Neural cell (in vitro differentiated cells): Measurements from ENCODE around the gene TOB1. TPM values are rescaled to one million over a fixed set of nuclear protein-coding genes. Genes with fewer than 3 reads are reported as not detected.
A peak's percentile ranks its signal among the peaks of the same experiment; 100 is the strongest.

Experiments used
- H2AFZ ChIP-seq: fragments of 200-600, 300-800 bp; sonication (generic), shearing (Covaris generic); 2 replicates; pipeline ENCODE4 v1.6.0; 2014; ENCODE audit warnings: low read depth, mild to moderate bottlenecking, antibody characterized with exemption, low read length, moderate library complexity
- H3F3A ChIP-seq: fragments of 200-600 bp; shearing (Covaris generic); 2 replicates; pipeline ENCODE4 v1.6.1; 2016; ENCODE audit warnings: mild to moderate bottlenecking, moderate library complexity, mixed read lengths, antibody characterized with exemption, low read length; ENCODE audit not compliant: insufficient read depth, poor library complexity, severe bottlenecking
- H3K27ac ChIP-seq: fragments of 200-600, 300-800 bp; sonication (generic), shearing (Covaris generic); 2 replicates; pipeline ENCODE4 v1.5.1; 2014; ENCODE audit warnings: mild to moderate bottlenecking, low read length, moderate library complexity
- H3K27me3 ChIP-seq: fragments of 300-800, 200-600 bp; sonication (generic), shearing (Covaris generic); 2 replicates; pipeline ENCODE4 v1.6.0; 2014; ENCODE audit warnings: mild to moderate bottlenecking, low read depth, low read length, moderate library complexity; ENCODE audit not compliant: insufficient read depth
- H3K36me3 ChIP-seq: fragments of 300-800, 200-600 bp; sonication (generic), shearing (Covaris generic); 2 replicates; pipeline ENCODE4 v1.5.1; 2014; ENCODE audit warnings: mild to moderate bottlenecking, antibody characterized with exemption, low read length, moderate library complexity; ENCODE audit not compliant: insufficient read depth
- H3K4me2 ChIP-seq: fragments of 300-800, 200-600 bp; sonication (generic), shearing (Covaris generic); 2 replicates; pipeline ENCODE4 v1.6.0; 2014; ENCODE audit warnings: mild to moderate bottlenecking, low read length
- H3K4me3 ChIP-seq: fragments of 300-800, 200-600 bp; sonication (generic), shearing (Covaris generic); 2 replicates; pipeline ENCODE4 v1.5.1; 2014; ENCODE audit warnings: mild to moderate bottlenecking, low read length, moderate library complexity
- H3K79me2 ChIP-seq: fragments of 200-600 bp; shearing (Covaris generic); replicated peaks from 2 replicates; pipeline ENCODE4 v1.6.0; 2014; ENCODE audit warnings: mild to moderate bottlenecking, low read length, moderate library complexity; ENCODE audit not compliant: insufficient read depth
- H3K9ac ChIP-seq: fragments of 300-800, 200-600 bp; sonication (generic), shearing (Covaris generic); 2 replicates; pipeline ENCODE4 v1.6.1; 2016; ENCODE audit warnings: mild to moderate bottlenecking, low read length, mixed read lengths
- H3K9me2 ChIP-seq: fragments of 200-600 bp; shearing (Covaris generic); 2 replicates; pipeline ENCODE4 v1.6.1; 2016; ENCODE audit warnings: mild to moderate bottlenecking, low read length, mixed read lengths; ENCODE audit not compliant: insufficient read depth
- H3K9me3 ChIP-seq: fragments of 200-600, 300-800 bp; sonication (generic), shearing (Covaris generic); 2 replicates; pipeline ENCODE4 v1.6.1; 2016; ENCODE audit warnings: mild to moderate bottlenecking, mixed run types, low read length, moderate library complexity, mixed read lengths
- H4K20me1 ChIP-seq: fragments of 200-600 bp; shearing (Covaris generic); 2 replicates; pipeline ENCODE4 v1.6.1; 2016; ENCODE audit warnings: mild to moderate bottlenecking, mixed run types; ENCODE audit not compliant: insufficient read depth
- CTCF ChIP-seq: fragments of 450-650 bp; IDR thresholded peaks from 2 replicates; pipeline ENCODE4 v1.5.1; 2014; ENCODE audit warnings: antibody characterized with exemption, mild to moderate bottlenecking, moderate library complexity; ENCODE audit not compliant: poor library complexity, severe bottlenecking
- EP300 ChIP-seq: fragments of 450-650 bp; conservative IDR thresholded peaks from 2 replicates; pipeline ENCODE4 v1.6.1; 2014; ENCODE audit warnings: antibody characterized with exemption, mild to moderate bottlenecking, moderate library complexity; ENCODE audit not compliant: poor library complexity, severe bottlenecking
- EZH2 ChIP-seq: fragments of 200-600, 300-800 bp; shearing (Covaris generic), sonication (generic); IDR thresholded peaks from 2 replicates; pipeline ENCODE4 v1.6.1; 2014; ENCODE audit warnings: antibody characterized with exemption, low read length, borderline replicate concordance, mild to moderate bottlenecking; ENCODE audit not compliant: insufficient read depth, poor library complexity, severe bottlenecking
- MXI1 ChIP-seq: fragments of 450-650 bp; conservative IDR thresholded peaks from 2 replicates; pipeline ENCODE4 v1.6.1; 2014; ENCODE audit warnings: antibody characterized with exemption, mild to moderate bottlenecking; ENCODE audit not compliant: poor library complexity, severe bottlenecking
- POLR2AphosphoS5 ChIP-seq: IDR thresholded peaks from 2 replicates; pipeline ENCODE4 v1.6.1; 2012
- RAD21 ChIP-seq: fragments of 450-650 bp; conservative IDR thresholded peaks from 2 replicates; pipeline ENCODE4 v1.6.1; 2014; ENCODE audit warnings: antibody characterized with exemption, mild to moderate bottlenecking, moderate library complexity
- SMC3 ChIP-seq: fragments of 450-650 bp; conservative IDR thresholded peaks from 2 replicates; pipeline ENCODE4 v1.6.1; 2014; ENCODE audit warnings: antibody characterized with exemption, mild to moderate bottlenecking, moderate library complexity; ENCODE audit not compliant: poor library complexity
- TAF1 ChIP-seq: IDR thresholded peaks from 2 replicates; pipeline ENCODE4 v1.6.1; 2012; ENCODE audit warnings: low read depth
- polyA plus RNA-seq: library from polyadenylated mRNA; depleted of rRNA; stranded (reverse); fragments of >200 nt; gene quantifications from 2 replicates; pipeline ENCODE4 v1.2.3, GENCODE V29; 2014
- TF ChIP-seq, protein P1 (sequence below): IDR thresholded peaks from 2 replicates; pipeline ENCODE4 v1.6.1; 2012; ENCODE audit warnings: borderline replicate concordance

The TOB1 gene
- polyA plus RNA-seq, 1 donor from 2014 or later: 8.9 TPM

DNA sequence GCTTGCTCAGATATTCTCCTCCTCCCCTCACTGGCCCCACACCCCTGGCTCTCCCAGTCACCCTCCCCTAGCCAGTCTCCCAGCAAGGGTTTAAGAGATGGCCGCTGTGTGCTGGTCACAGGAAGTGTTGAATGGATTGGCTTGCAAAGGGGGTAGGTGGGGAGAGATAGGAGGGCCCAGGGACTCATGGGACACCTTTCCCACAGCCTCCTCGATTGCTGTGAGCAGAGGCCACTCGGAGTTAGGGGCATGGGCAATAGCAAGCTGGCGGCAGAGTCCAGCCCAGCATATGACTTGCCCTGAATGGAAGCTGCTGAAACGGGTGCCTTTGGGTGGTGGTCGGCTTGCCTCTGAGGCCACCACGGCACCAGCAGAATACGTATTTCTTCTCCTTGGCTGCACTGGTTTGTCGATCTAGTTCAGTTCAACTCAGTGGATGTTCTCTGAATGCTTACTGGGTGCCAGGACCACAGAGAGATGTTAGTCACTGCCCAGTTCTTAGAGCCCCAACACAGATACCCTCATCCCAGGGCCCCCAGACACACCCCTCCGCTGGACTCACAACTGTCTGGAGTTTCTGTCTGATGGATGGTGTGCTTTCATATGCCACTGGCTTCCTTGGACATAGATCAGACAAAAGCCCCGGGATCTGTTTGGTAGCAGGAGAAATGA lies 24.7 kb downstream of the TOB1 start:
- H3K79me2 ChIP-seq: no peaks in the 10 kb centered on the region
- no peaks in the 10 kb centered on the region for H3K36me3 ChIP-seq
- H3F3A ChIP-seq: no peaks in the 10 kb centered on the region
- no peaks in the 10 kb centered on the region for H3K9me3 ChIP-seq
- H3K4me3 ChIP-seq: no peak overlapping the region
- H3K4me2 ChIP-seq: no peak overlapping the region
- H3K27ac ChIP-seq: no peak overlapping the region
- TF ChIP-seq CTCF: no peak
- no peak for TF ChIP-seq MXI1
- TF ChIP-seq POLR2AphosphoS5: no peak
- no peak for TF ChIP-seq SMC3
- no peak for TF ChIP-seq RAD21
- no peak for TF ChIP-seq EP300
- TF ChIP-seq, protein P1, sequence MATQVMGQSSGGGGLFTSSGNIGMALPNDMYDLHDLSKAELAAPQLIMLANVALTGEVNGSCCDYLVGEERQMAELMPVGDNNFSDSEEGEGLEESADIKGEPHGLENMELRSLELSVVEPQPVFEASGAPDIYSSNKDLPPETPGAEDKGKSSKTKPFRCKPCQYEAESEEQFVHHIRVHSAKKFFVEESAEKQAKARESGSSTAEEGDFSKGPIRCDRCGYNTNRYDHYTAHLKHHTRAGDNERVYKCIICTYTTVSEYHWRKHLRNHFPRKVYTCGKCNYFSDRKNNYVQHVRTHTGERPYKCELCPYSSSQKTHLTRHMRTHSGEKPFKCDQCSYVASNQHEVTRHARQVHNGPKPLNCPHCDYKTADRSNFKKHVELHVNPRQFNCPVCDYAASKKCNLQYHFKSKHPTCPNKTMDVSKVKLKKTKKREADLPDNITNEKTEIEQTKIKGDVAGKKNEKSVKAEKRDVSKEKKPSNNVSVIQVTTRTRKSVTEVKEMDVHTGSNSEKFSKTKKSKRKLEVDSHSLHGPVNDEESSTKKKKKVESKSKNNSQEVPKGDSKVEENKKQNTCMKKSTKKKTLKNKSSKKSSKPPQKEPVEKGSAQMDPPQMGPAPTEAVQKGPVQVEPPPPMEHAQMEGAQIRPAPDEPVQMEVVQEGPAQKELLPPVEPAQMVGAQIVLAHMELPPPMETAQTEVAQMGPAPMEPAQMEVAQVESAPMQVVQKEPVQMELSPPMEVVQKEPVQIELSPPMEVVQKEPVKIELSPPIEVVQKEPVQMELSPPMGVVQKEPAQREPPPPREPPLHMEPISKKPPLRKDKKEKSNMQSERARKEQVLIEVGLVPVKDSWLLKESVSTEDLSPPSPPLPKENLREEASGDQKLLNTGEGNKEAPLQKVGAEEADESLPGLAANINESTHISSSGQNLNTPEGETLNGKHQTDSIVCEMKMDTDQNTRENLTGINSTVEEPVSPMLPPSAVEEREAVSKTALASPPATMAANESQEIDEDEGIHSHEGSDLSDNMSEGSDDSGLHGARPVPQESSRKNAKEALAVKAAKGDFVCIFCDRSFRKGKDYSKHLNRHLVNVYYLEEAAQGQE: no peak
- no peak for TF ChIP-seq TAF1
- no peak for TF ChIP-seq EZH2
- H2AFZ ChIP-seq: no peak overlapping the region
- peak overlapping the region; percentile 11 for H3K9ac ChIP-seq
- no peaks in the 10 kb centered on the region for H3K27me3 ChIP-seq
- H4K20me1 ChIP-seq: no peaks in the 10 kb centered on the region
- no peaks in the 10 kb centered on the region for H3K9me2 ChIP-seq

DNA sequence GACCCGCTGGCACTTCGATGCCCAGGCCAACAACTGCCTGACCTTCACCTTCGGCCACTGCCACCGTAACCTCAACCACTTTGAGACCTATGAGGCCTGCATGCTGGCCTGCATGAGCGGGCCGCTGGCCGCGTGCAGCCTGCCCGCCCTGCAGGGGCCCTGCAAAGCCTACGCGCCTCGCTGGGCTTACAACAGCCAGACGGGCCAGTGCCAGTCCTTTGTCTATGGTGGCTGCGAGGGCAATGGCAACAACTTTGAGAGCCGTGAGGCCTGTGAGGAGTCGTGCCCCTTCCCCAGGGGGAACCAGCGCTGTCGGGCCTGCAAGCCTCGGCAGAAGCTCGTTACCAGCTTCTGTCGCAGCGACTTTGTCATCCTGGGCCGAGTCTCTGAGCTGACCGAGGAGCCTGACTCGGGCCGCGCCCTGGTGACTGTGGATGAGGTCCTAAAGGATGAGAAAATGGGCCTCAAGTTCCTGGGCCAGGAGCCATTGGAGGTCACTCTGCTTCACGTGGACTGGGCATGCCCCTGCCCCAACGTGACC lies 25.8 kb downstream of the TOB1 start:
- Histone ChIP-seq H3K79me2 (no peaks in the 10 kb centered on the region), H2AFZ (no peak overlapping the region)

More for the DNA sequence above, 25.8 kb downstream of the TOB1 start:
- no peaks in the 10 kb centered on the region for H3K27me3 ChIP-seq
- no peak overlapping the region for H3K4me2 ChIP-seq
- H3K9me3 ChIP-seq: no peaks in the 10 kb centered on the region
- H3F3A ChIP-seq: no peaks in the 10 kb centered on the region
- no peaks in the 10 kb centered on the region for H3K36me3 ChIP-seq
- no peaks in the 10 kb centered on the region for H4K20me1 ChIP-seq
- H3K9ac ChIP-seq: no peak overlapping the region
- no peak overlapping the region for H3K27ac ChIP-seq
- H3K4me3 ChIP-seq: no peak overlapping the region
- no peak for TF ChIP-seq CTCF
- TF ChIP-seq RAD21: no peak
- no peak for TF ChIP-seq TAF1
- no peak for TF ChIP-seq MXI1
- no peak for TF ChIP-seq POLR2AphosphoS5
- TF ChIP-seq SMC3: no peak
- no peak for TF ChIP-seq EP300
- TF ChIP-seq, protein P1: no peak
- no peak for TF ChIP-seq EZH2
- no peaks in the 10 kb centered on the region for H3K9me2 ChIP-seq
